HG02678 (cell line): ENCODE measurements around the gene GRIP2.
"Not testable (repeated sequence)": the region's sequence is repeated elsewhere in the genome, so short reads cannot be mapped to it uniquely, and the experiment has no call there.

Source experiments
- ATAC-seq: cut with Tn5 transposase; IDR thresholded peaks from one replicate; pipeline ENCODE4 v1.9.1; 2021; ENCODE audit warnings: mild to moderate bottlenecking, moderate library complexity; ENCODE audit not compliant: unreplicated experiment

GRIP2 gene

DNA sequence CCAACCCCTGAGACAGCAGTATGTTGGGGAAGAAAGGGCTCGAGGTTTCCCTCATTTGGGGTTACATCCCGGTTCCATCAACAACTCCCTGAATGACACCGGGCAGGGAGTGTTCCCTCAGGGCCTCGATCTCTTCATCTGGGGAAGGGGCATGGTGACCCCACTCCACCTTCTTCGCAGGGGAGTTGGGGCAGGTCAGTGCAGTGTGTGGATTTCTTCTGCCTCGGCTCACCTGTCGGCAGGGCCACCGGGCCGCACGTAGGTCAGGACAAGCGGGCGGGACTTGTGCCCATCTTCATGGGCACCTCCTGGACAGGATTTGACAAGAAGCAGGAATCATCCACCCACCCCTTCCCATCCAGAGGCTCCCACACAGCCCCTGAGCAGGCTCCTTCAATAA is 17.4 kb downstream of the GRIP2 start:
- ATAC-seq, result no peak

DNA sequence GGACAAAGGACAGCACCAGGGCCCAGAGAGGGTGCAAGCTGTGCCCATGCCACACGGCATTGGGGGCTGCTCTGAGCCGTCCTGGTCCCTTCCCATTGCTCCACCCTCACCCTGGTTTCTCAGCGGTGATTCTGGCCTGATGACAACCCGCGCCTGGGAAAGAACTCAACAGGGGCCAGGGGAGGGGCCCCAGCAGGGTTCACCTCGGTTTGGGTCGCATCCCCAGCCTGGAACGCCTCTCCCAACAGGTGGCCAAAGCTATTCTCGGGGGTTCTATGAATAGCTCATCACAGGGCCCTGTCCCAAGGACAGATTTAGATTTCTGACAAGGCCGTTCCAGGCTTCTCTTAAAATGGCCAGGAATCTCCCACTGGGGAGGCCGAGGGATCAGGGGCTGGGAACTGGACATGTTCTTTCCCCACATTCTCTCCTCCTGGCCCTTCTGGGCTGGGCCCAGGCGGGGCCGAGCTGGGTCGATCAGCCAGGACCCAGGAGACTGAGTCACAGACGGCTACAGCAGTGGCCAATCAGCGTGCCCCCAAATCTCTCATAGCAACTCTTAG is 17.9 kb downstream of the GRIP2 start:
- no peak for ATAC-seq

DNA sequence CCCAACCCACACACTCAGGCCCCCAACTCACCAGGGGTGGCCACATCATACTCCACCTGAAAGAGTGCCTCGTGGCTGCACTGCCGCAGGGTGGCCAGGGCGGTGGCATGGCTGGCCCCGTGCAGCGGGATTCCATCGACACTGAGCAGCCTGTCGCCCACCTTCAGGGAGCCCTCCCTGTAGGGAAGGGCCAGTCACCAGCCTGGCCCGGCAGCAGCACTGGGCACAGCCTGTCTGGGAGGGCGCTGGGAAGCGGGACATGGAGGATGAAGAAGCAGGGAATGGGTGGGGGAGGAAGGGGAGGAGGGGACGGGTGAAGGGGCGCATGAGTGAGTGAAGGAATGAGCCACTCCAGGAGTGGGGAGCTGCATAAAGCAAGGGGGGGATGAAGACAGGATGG is 18.5 kb downstream of the GRIP2 start:
- ATAC-seq, result no peak

DNA sequence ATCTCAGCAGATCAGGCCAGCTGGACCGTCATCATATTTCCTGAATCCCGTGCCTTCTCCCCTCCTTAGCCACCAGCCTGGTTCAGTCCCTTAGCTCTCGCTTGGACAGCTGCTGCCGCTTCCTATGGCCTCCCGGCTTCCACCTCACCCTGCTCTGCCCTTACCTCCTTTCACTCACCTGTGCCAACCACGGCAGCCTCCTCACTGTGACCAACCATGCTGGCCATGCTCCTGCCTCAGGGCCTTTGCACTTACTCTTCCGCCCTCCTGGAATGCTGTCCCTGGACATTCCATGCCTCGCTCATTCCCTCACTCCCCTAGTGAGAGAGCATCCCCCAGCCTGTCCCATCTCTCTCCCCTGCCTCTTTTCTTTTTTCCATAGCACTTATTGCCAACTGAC is 19.2 kb downstream of the GRIP2 start:
- ATAC-seq, result no peak

- ATAC-seq, result no peak
These were observed 20.0 kb downstream of the GRIP2 start for GRCh38 chr3:14520149-14520548.

DNA sequence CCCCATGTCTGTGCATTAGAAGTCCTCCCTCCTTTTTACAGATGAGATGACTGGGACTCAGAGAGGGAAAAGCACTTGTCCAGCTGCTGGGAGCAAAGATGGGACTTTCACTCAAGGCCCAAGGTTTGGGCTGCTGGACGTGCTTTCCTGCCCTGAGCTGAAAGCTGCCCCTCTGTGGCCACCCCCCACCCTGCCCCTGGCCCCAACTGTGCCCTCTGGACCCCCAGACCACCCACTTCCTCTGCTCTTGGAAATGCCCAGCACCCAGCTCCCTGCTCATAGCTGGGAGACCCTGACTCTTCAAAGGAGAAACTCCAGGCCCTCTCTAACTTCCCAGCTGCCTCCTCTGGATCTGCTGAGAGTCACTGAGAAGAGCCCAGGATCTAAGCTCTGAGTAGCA is 20.7 kb downstream of the GRIP2 start:
- no peak for ATAC-seq

- ATAC-seq, result no peak
These were observed 21.2 kb downstream of the GRIP2 start for GRCh38 chr3:14518893-14519292.

GRCh38 chr3:14518432-14518802 is 21.7 kb downstream of the GRIP2 start:
- no peak for ATAC-seq

GRCh38 chr3:14517601-14518431 is 22.3 kb downstream of the GRIP2 start:
- ATAC-seq, result no peak

- no peak for ATAC-seq
These were observed 23.3 kb downstream of the GRIP2 start for GRCh38 chr3:14516738-14517345.

GRCh38 chr3:14515526-14515925 is 24.6 kb downstream of the GRIP2 start:
- not testable (repeated sequence) for ATAC-seq

DNA sequence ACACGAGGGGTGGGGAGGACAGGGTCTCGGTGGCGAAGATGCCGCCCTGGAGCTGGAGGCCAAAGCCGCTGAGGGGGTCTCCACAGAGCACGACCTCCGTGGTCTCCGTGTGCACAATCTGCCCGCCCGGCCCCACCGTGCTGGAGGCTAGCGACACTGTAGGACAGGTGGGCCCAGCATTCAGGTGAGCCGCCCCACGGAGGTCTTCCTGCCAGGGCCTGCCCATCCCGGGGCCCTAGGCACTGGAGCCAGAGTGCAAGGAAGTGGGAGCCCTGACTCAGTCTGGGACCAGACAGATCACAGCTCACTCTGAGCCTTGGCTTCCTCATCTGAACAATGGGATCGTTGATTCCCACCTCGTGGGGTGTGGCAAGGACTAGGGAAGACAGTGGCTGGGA is 25.8 kb downstream of the GRIP2 start:
- no peak for ATAC-seq

GRCh38 chr3:14513566-14514322 is 26.4 kb downstream of the GRIP2 start:
- no peak for ATAC-seq

DNA sequence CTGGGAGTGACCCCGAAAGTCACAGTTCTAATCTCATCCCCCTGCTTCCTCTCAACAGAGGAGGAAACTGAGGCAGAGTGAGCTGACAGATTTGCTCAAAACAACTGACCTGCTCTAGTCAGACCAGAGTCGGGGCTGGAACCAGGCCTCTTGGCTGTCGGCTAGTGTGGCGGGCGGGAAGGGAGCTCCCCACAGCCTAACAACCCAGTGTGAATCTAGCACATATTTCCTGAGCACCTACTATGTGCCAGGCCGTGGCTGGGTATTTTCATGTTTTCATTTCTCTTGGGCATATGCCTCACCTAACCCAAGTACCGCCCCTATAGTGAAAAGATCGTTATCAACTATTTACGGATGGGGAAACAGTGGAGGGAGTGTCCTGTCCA is 27.2 kb downstream of the GRIP2 start:
- ATAC-seq, result no peak

- ATAC-seq, result no peak
These were observed 27.7 kb downstream of the GRIP2 start for GRCh38 chr3:14512281-14512941.

- ATAC-seq, result no peak
These were observed 28.4 kb downstream of the GRIP2 start for GRCh38 chr3:14511623-14512280.

GRCh38 chr3:14510838-14511622 is 29.1 kb downstream of the GRIP2 start:
- ATAC-seq, result no peak

DNA sequence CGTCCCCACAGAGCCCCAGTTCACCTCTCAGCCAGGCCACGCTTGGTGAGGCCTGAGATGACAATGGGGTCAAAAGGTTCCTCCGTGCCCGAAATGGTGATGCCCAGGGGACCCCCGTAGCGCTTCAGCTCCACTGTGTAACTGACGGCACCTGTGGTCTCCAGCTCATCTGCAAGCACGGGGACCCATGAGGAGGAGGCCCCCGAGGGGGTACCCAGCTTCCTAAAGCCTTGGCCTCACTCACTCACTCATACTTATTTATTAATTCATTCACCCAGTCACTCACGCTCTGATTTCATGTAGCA is 30.4 kb downstream of the GRIP2 start:
- no peak for ATAC-seq

- peak; percentile 52 for ATAC-seq
These were observed 31.0 kb downstream of the GRIP2 start for GRCh38 chr3:14508966-14509795.
